Activated T-helper 9 cell treated with anti-CD3 and anti-CD28 coated beads, Interleukin-2, amount 50 U/mL, for 16 hours (primary cell): ENCODE data around the gene TET1.
"Not testable (repeated sequence)": the region's sequence is repeated elsewhere in the genome, so short reads cannot be mapped to it uniquely, and the experiment has no call there.

Source experiments
- DNase-seq: peaks from one replicate; pipeline ENCODE4 v3.0.0-alpha.2; 2020; ENCODE audit warnings: low read depth

TET1 gene

GRCh38 chr10:68713065-68713464 lies 152.9 kb downstream of the TET1 start:
- DNase-seq = not testable (repeated sequence)

DNA sequence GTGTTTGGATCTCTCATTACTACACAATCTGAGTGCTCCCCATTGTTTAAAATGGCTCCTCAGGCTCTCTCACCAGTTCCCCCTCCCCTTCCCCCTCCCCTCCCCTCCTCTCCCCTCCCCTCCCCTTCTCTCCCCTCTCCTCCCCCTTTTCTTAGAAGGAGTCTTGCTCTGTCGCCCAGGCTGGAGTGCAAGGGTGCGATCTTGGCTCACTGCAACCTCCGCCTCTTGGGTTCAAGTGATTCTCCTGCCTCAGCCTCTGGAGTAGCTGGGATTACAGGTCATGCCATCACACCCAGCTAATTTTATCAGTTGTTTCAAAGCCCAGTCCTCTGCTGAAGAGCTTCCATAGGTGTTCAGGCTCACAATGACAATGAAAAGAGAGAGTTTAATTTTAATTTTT lies 157.3 kb downstream of the TET1 start:
- no peak for DNase-seq

DNA sequence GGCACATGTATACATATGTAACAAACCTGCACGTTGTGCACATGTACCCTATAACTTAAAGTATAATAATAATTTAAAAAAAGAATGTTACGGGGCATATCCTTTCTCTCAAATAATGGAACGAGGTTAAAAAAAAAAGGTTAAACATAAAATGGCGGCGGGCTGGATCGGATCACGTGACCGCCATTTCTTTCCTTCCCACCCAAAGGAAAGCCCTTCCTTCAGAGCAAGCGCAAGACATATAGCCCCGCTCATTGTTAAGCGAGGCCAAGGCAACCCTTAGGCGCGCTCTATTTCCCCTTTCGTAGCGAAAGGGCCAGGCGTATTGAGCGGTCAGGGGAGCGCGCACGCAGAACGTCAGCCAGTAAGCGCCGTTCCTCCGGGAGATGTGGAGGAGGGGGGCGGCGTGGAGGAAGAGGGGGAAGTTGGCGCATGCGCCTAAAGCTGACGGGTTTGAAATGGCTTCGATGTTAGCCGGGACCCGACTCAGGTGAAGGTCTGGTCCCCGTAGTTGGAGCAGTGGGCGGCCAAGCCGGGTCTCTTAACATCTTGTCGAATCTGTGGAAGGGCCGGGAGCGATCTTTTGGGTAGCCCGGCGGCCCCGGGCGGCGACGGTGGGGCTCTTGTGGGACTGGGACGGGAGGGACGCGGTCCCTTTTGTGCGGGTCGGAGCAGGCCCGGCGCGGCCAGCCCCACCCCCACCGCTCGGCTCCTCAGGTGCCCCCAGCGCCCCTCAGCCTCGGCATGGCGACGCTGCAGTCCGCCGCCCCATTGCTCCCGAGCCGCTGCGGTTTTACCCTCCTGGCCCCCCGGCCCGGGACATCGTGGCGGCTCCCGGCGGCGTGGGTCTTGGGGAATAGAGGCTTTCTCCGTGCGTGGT lies 160.9 kb downstream of the TET1 start, which contains the start of gene CCAR1:
TSS of gene CCAR1 (plus strand) at position 447 of the 880 bp plus-strand sequence. CDS start 1,266 bp downstream, outside the sequence.
- peak; percentile 96 for DNase-seq

DNA sequence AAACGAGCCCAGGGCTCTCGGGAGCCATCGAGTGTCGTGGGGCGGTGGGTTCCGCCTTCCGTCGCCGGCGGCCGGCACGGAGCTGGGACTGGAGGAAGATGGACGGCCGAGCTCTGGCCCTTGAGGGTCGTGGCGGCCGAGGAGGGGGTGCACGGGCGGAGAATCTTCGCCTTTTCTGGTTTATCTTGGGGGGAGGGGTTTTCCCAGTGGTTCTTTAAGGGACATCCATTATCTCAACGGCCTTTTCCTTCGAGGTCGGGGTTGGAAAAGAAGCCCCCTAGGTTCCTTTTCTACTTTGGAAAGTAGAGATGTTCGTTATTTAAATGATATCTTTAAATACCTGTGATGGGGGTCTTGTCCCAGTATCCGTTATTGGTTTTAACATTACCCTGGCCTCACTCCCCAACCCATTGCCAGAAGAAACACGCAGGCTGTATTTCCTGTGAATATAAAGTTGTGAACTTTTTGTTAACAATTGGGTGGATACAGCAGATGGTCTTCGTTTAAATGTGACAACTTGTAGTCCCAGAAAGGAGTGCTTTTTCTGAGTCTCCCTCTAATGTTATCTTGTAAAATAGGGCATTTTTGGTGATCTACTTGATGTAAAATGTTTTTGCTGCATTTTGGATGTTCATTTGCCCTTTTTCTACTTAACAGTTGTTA lies 161.7 kb downstream of the TET1 start:
- DNase-seq = no peak

- DNase-seq = no peak
Measured at GRCh38 chr10:68725016-68725415, 164.9 kb downstream of the TET1 start.

DNA sequence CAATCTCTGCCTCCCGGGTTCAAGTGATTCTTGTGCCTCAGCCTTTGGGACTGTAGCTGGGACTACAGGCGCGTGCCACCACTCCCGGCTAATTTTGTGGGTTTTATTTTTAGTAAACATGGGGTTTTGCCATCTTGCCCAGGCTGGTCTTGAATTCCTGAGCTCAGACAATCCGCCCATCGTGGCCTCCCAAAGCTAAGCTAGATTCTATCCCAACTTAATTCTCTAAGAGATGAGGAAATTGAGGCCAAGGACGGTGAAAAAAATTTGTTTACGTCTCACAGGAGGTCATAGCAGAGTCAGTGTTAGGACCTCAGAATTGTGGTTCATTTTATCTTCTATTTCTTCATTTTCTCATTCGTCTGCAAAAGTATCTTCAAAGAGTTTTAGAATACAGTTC lies 167.0 kb downstream of the TET1 start:
- no peak for DNase-seq

- DNase-seq = no peak
Measured at GRCh38 chr10:68732651-68733050, 172.5 kb downstream of the TET1 start.

GRCh38 chr10:68734349-68734748 lies 174.2 kb downstream of the TET1 start:
- DNase-seq = no peak

- no peak for DNase-seq
Measured at GRCh38 chr10:68735119-68735518, 175.0 kb downstream of the TET1 start.

GRCh38 chr10:68735739-68736138 lies 175.6 kb downstream of the TET1 start:
- not testable (repeated sequence) for DNase-seq

DNA sequence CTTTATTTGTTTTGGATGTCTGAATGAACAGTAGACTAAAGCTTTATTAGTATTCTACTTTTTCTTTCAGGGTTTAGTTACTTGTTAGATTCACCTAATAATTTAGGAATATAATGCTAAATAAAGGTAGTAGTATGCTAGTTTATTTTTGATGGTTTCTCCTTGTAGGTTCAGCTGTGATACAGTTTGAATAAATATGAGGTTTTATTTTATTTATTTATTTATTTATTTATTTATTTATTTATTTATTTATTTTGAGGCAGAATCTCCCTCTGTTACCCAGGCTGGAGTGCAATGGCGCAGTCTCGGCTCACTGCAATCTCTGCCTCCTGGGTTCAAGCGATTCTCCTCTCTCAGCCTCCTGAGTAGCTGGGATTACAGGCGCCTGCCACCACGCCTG lies 180.5 kb downstream of the TET1 start:
- DNase-seq = not testable (repeated sequence)

DNA sequence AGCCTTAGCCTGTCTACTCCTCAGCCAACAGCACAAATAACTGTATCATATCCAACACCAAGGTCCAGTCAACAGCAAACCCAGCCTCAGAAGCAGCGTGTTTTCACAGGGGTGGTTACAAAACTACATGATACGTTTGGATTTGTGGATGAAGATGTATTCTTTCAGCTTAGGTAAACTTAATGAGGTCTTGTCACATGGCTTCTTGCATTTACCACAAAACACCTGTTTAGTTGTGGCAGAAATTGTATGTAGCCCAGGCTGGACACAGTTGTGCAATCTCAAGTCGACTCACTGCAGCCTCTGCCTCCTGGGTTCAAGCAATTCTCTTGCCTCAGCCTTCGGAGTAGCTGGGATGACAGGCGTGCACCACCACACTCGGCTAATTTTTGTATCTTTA lies 182.3 kb downstream of the TET1 start:
- DNase-seq = no peak
